Gastrocnemius medialis (tissue), 4 donors: ENCODE data around the gene ASNS.

Experiments
- POLR2A ChIP-seq, 2 donors: fragments of 450-650 bp; IDR thresholded peaks; one replicate each; pipeline ENCODE4 v1.6.1; 2017; ENCODE audit warnings: antibody characterized with exemption in 2 of 2, mild to moderate bottlenecking in 2 of 2, moderate library complexity in 2 of 2
- TF ChIP-seq, protein P1 (sequence below), 5 experiments: fragments of 450-650 bp in 3 of 5; fragments of 200-600 bp in 2 of 5; sonication (generic) in 2 of 5; IDR thresholded peaks in 4 of 5; conservative IDR thresholded peaks in 1 of 5; 1 replicate in 4 of 5; 2 replicates in 1 of 5; pipeline ENCODE4 v1.5.1; 2016 to 2019; ENCODE audit warnings: antibody characterized with exemption in 5 of 5, mild to moderate bottlenecking in 3 of 5, moderate library complexity in 3 of 5

DNA sequence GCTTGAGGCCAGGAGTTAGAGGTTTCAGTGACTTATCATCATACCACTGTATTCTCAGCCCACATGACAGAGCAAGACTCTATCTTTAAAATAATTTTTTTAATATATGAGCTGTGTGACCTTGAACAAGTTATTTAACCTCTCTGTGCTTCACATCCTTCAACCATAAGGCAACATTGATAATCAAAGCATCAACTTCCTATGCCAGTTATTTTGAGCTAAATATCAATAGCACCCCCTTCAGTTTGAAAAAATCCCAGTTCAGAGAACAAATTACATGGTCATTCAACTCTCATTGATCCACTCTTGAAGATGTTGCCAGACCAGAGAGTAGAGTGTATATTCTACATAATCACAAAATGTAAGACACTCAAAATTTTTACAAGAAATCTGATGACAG, 53.0 kb downstream of the ASNS start:
- no peak for TF ChIP-seq POLR2A (IDR thresholded peaks at IDR 0.05)
- TF ChIP-seq, protein P1, sequence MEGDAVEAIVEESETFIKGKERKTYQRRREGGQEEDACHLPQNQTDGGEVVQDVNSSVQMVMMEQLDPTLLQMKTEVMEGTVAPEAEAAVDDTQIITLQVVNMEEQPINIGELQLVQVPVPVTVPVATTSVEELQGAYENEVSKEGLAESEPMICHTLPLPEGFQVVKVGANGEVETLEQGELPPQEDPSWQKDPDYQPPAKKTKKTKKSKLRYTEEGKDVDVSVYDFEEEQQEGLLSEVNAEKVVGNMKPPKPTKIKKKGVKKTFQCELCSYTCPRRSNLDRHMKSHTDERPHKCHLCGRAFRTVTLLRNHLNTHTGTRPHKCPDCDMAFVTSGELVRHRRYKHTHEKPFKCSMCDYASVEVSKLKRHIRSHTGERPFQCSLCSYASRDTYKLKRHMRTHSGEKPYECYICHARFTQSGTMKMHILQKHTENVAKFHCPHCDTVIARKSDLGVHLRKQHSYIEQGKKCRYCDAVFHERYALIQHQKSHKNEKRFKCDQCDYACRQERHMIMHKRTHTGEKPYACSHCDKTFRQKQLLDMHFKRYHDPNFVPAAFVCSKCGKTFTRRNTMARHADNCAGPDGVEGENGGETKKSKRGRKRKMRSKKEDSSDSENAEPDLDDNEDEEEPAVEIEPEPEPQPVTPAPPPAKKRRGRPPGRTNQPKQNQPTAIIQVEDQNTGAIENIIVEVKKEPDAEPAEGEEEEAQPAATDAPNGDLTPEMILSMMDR (IDR thresholded peaks at IDR 0.05 in 4 of 5, conservative IDR thresholded peaks at IDR 0.05 in 1 of 5): no peak
